IPS-NIHi11 (cell line): Measurements from ENCODE around the gene RNF212.

Experiments
- DNase-seq: peaks from one replicate; pipeline ENCODE4 v3.0.0; 2012; ENCODE audit warnings: mixed read lengths, low spot score

RNF212 gene

DNA sequence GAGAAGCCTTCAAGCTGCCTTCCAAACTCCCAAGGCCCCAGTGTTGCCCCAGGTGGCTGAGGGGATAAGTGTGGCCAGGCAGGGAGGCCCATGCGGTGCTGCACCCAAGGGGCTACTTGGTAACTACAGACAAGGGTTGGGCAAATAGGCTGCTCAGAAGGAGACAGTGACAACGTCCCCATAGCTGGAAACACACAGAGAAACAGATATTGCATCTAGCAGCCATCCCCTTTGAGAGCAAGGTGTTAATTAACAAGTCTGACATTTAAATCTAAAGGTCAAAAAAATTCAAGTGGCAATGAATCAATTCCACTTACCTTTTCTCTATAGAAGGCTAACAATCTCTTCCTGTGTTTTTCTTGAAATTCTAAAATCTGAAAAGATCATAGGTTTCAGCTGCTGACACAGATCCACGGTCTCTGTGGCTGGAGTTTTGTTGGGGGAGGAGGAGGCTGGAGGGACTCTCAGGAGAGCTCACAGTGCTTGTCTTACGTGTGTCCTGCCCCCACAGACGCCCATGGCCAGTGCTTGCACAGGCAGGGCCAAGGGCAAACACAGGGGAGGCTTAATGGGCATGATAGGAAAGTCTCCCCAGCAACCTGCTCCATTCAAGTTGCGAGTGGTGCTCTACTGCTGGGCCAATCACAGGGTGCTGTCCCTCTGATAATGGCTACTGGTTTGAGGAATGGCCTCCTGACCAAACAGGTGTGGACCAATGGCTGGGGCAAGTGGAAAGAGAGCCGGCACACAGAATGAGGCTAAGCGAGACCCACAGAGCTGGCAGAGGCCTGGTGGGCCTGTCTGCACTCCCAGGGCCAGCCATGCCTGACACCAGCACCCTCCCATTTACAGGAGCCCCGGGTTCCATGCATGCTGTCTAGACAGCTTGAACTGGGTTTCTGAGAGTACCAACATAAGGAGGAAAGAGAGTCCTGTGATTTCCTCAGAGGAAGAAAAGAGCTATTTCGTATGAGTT lies 22.6 kb downstream of the RNF212 start:
- DNase-seq = no peak

- no peak for DNase-seq
Observed at GRCh38 chr4:1090036-1090435, 23.3 kb downstream of the RNF212 start.

DNA sequence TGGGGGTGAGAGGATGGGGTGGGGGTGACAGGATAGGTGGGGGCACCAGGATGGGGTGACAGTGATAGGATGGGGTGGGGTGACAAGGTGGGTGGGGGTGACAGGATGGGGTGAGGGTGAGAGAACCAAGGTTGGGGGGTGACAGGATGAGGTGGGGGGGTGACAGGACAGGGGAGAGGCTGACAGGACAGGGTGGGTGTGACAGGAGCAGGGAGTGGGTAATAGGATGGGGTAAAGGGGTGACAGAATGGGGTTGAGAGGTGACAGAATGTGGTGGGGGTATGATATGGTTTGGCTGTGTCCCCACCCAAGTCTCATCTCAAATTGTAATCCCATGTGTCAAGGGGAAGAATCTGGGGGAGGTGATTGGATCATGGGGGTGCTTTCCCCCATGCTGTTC lies 26.0 kb downstream of the RNF212 start:
- DNase-seq = no peak

- DNase-seq = no peak
Observed at GRCh38 chr4:1086011-1086410, 27.4 kb downstream of the RNF212 start.

GRCh38 chr4:1085404-1085799 lies 28.0 kb downstream of the RNF212 start:
- DNase-seq = no peak

GRCh38 chr4:1084796-1085403 lies 28.5 kb downstream of the RNF212 start:
- no peak for DNase-seq

DNA sequence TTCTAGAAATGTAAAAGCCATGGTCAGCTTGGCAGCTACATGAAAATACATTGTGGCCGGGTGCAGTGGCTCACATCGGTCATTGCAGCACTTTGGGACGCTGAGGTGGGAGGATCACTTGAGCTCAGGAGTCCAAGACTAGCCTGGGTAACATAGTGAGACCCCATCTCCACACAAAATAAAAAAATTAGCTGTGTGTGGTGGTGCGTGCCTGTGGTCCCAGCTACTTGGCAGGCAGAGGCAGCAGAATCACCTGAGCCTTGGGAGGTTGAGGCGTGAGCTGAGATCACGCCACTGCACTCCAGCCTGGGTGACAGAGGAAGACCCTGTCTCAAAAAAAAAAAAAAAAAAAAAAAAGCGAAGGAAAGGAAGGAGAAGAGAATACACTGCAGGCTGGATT lies 29.0 kb downstream of the RNF212 start:
- DNase-seq = no peak

DNA sequence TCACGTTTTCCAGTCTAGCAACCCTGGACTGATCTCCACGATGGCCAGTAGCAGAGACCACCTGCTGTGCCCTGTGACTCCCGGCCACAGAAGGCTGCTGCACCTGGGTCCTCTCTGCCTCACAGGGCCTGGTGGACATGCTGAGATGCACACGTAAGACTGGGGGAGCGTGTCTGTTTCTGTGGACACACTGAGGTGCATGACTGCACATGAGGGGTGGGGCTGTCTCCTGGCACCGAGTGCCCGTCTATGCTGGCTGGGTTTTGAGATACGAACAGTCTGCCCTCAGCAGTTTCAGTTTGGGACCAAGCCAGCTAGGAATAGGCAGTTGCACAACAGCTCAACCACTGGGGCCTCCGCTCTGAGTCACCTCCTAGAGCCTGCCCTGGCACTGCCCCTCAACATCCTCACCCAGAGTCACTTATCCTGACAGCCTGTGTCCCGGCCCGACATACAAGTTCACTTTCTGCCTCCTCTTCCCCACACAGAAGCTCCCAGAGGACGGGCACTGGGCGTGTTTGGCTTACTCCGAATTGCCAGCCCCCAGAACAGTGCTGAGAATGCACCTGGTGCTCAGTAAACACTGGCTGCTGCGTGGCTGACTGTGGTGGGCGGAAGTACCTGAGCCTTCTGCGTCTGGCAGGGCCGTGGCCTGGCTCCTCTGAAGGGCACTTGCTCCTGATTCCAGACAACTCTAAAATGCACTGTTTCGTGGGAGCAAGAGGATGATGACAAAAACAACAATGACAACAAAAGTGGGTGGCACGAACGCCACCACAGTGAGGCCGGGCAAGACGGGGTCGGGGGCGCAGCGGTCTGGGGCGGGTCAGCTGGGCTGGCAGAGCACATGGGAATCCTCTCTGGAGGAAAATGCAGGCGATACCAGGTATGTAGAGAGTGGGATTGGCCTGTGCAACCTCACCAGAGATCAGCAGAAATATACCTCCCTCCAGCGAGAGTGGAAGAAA lies 30.9 kb downstream of the RNF212 start:
- DNase-seq = peak; percentile 62

GRCh38 chr4:1081689-1082040 lies 31.7 kb downstream of the RNF212 start:
- no peak for DNase-seq

GRCh38 chr4:1080961-1081688 lies 32.2 kb downstream of the RNF212 start:
- DNase-seq = peak; percentile 73

GRCh38 chr4:1080432-1080831 lies 32.9 kb downstream of the RNF212 start:
- no peak for DNase-seq

- no peak for DNase-seq
Observed at GRCh38 chr4:1079711-1080265, 33.6 kb downstream of the RNF212 start.

DNA sequence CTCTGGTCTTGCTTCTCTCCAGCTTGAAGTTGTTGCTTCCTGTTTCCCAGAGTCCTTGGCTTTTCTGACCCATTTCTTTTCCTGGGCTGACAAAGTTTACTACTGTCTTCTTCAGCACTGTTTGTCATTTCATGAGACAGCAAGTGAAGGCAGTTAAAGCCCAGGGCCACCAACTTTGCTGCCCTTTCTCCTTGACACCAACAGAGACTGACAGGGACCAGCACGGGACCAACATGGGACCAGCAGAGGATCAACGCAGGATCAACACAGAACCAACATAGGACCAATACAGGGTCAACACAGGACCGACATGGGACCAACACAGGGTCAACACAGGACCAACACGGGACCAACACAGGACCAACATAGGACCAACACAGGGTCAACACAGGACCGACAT lies 34.9 kb downstream of the RNF212 start:
- no peak for DNase-seq

DNA sequence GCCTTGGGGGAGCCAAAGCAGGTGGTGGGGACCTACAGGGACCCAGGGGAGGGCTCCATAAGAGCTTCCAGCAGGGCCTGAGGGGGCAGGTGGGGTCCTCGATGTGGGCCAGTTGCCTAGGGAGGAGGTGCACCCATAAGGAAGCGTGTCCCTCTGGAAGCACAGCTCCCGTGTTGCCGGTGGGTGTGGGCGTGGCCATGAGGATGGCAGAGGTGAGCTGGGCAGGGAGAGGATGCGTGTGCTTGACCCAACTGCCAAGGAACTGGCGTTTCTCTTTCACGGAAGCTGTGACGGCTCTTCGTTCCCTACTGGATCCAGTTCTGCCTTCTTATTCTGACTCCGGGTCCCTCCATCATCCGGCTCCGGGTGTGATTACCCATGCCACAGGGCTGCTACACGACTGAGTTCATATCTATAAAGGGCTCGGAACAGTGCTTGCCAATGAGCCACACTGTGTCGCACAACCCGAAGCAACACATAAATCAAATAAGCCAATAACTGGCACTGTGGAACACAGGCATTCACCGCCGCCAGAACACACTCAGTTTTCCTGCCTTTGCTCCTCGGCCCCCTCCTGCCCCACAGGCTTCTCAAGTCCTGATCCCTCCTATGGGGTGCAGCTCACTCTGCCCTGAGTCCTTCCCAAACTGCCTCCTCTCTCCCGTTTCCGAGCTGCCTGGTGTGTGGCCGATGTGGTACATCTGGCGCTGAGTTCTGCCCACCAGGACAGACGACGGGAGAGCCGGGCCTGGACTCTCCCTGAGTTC lies 35.5 kb downstream of the RNF212 start:
- DNase-seq = no peak

DNA sequence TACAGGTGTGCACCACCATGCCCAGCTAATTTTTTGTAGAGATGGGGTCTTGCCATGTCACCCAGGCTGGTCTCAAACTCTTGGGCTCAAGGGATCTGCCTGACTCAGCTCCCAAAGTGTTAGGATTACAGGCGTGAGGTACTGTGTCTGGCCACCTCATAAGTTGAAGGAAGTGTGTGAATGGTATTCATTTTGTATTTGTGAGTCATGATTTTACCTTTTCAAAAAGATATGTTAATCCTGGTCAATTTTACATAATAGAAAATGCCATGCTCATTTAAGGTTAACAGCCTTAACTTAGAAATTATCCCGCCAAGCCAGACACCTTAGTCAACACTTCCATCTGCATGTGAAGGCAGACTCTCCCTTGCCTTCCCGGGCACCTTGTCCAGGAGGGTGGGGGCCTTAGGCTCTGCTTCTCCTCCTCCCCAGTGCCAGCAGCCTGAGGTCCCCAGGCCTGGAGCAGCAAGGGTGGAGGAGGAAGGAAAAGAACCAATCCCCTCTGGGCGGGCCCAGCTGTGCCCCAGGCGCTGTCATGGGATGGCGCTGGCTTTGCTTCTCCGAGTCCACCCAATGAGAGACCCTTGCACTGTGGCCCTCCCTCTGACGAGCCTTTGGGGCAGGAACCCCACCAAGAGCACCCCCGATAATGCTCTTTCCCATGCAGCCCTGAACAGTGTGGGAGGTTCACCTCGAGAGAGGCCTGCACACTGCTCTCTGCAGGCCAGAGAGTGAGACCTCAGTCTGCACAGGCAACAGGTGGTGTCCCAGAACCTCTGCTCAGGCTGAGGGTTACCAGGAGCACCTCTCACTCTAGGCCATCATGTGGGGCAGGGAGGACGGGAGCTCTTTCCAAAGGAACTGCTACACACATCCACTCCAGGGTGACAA lies 37.3 kb downstream of the RNF212 start:
- DNase-seq = no peak

DNA sequence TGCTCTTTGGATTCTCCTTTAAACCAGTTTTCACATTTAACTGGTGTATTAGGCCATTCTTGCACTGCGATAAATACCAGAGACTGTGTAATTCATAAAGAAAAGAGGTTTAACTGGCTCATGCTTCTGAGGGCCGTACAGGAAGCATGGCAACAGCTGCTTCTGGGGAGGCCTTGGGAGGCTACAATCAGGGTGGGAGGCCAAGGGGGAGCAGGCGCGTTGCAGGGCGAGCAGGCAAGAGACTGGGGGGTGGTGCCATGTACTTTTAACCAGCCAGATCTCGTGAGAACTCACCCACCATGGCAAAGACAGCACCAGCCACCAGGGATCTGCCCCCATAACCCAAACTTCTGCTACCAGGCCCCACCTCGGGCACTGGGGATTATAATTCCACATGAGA lies 38.1 kb downstream of the RNF212 start:
- no peak for DNase-seq

GRCh38 chr4:1074077-1074476 lies 39.3 kb downstream of the RNF212 start:
- no peak for DNase-seq

GRCh38 chr4:1072830-1073446 lies 40.4 kb downstream of the RNF212 start:
- peak; percentile 75 for DNase-seq

DNA sequence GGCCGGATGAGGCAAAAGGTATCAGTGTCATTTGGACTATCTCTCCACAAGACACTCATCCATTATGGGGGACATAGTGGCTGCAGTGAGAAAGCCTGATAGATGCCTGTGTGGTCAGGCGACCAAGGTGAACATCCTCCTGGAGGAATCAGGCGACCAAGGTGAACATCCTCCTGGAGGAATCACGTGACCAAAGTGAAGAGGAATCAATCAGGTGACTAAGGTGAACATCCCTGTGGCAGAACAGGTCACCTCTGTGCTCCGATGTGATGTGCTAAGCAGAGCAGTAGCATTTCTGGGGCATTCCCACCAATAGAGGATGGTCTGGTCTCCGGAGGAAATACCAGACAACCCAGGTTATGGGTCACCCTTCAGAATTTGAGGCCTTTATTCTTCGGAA lies 44.0 kb downstream of the RNF212 start:
- no peak for DNase-seq
